ENCODE results near the gene SERINC4. TPM values are rescaled to one million over a fixed set of nuclear protein-coding genes. Genes with fewer than 3 reads are reported as not detected.
"Not testable (repeated sequence)": the region's sequence is repeated elsewhere in the genome, so short reads cannot be mapped to it uniquely, and the experiment has no call there.

Gene SERINC4
- 0.11 TPM in 1 of 2 replicates, not detected in the other for total RNA-seq (2014; rRNA removed; shearing (Covaris generic))

GRCh38 chr15:43799945-43800285, at the start of gene SERINC4:
Gene SERINC4 (minus strand): TSS chr15:43800220. CDS start chr15:43799986, 234 bp downstream.
- DNase-seq (ENCODE audit: low read depth), result no peak

GRCh38 chr15:43845421-43845820, 45.4 kb upstream of the SERINC4 start:
- no peak for DNase-seq (ENCODE audit: low read depth)

- not testable (repeated sequence) for DNase-seq (ENCODE audit: low read depth)
Observed at GRCh38 chr15:43832485-43832884, 32.5 kb upstream of the SERINC4 start.

GRCh38 chr15:43831519-43832052, 31.6 kb upstream of the SERINC4 start:
- DNase-seq (ENCODE audit: low read depth), result not testable (repeated sequence)

- not testable (repeated sequence) for DNase-seq (ENCODE audit: low read depth)
Observed at GRCh38 chr15:43830691-43831275, 30.8 kb upstream of the SERINC4 start.

GRCh38 chr15:43829951-43830540, 30.0 kb upstream of the SERINC4 start:
- DNase-seq (ENCODE audit: low read depth), result not testable (repeated sequence)

GRCh38 chr15:43828061-43828657, 28.1 kb upstream of the SERINC4 start:
- DNase-seq (ENCODE audit: low read depth), result no peak

GRCh38 chr15:43826508-43827341, 26.7 kb upstream of the SERINC4 start, which contains the start of gene WDR76:
Gene WDR76 (plus strand): TSS chr15:43827002. CDS start chr15:43827033, 31 bp downstream.
- DNase-seq (ENCODE audit: low read depth), result peak; percentile 92

GRCh38 chr15:43826029-43826507, 26.0 kb upstream of the SERINC4 start:
- DNase-seq (ENCODE audit: low read depth), result no peak

GRCh38 chr15:43825305-43825704, 25.3 kb upstream of the SERINC4 start:
- not testable (repeated sequence) for DNase-seq (ENCODE audit: low read depth)

- DNase-seq (ENCODE audit: low read depth), result peak; percentile 96
Observed at GRCh38 chr15:43824302-43825246, 24.6 kb upstream of the SERINC4 start, which contains the start of gene MFAP1. Gene MFAP1 (minus strand): TSS chr15:43824690. CDS start chr15:43824569, 121 bp downstream.

GRCh38 chr15:43821505-43821904, 21.5 kb upstream of the SERINC4 start:
- DNase-seq (ENCODE audit: low read depth), result no peak

- not testable (repeated sequence) for DNase-seq (ENCODE audit: low read depth)
Observed at GRCh38 chr15:43815064-43815463, 15.0 kb upstream of the SERINC4 start.

- no peak for DNase-seq (ENCODE audit: low read depth)
Observed at GRCh38 chr15:43808960-43809678, 9.1 kb upstream of the SERINC4 start.

GRCh38 chr15:43808435-43808950, 8.5 kb upstream of the SERINC4 start:
- DNase-seq (ENCODE audit: low read depth), result no peak

- not testable (repeated sequence) for DNase-seq (ENCODE audit: low read depth)
Observed at GRCh38 chr15:43802676-43803075, 2.7 kb upstream of the SERINC4 start.

- DNase-seq (ENCODE audit: low read depth), result peak; percentile 91
Observed at GRCh38 chr15:43800286-43801141, 494 bp upstream of the SERINC4 start, which contains the start of gene HYPK. Gene HYPK (plus strand): TSS chr15:43800599. CDS start chr15:43800623, 24 bp downstream.

- DNase-seq (ENCODE audit: low read depth), result no peak
Observed at GRCh38 chr15:43799209-43799944, 643 bp downstream of the SERINC4 start.

All from Daoy (cell line).